NCI-H82 treated with DMSO at 0.1 percent for 48 hours (cell line): ENCODE data around the gene KRT37.
"Not testable (repeated sequence)": the region's sequence is repeated elsewhere in the genome, so short reads cannot be mapped to it uniquely, and the experiment has no call there.

Experiments
- DNase-seq: peaks from one replicate; lab custom pipeline; 2025; ENCODE audit not compliant: unreplicated experiment; lab: John Stamatoyannopoulos, UW

KRT37 gene

DNA sequence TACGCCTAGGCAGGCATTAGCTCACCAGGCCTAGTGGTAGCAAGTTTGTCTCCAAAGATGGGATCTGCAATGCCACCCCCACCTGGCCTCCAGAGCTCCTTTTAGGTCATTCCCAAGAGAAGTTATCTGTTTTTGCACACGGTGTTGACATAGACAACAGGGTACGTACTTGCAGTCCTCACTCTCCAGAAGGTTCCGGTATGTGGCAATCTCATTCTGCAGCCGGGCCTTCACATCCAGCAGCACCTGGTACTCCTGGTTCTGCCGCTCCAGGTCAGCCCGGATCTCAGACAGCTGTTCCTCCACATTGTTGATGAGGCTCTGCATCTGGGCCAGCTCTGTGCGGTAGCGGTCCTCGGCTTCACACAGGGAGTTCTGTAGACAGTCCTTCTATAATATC lies 17.2 kb downstream of the KRT37 start:
- no peak for DNase-seq

DNA sequence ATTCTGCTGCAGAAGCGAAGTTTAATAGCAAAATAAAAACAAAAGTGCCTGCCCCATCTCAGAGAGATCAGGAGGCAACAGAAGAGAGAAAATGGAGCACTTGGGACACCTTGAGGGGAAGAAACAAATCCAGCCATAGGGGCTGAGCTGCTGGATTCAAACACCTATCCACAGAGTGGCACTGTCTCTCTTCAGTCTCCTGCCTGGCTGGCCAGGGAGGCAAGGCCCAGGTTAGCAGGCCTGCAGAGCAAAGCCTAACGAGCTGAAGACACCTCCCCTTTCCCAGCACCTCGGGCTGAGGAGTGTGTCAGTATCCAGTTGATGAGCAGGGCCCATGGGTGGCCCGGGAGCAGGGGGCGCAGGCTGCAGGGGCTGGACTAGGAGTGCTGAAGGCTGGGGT lies 18.2 kb downstream of the KRT37 start:
- no peak for DNase-seq

DNA sequence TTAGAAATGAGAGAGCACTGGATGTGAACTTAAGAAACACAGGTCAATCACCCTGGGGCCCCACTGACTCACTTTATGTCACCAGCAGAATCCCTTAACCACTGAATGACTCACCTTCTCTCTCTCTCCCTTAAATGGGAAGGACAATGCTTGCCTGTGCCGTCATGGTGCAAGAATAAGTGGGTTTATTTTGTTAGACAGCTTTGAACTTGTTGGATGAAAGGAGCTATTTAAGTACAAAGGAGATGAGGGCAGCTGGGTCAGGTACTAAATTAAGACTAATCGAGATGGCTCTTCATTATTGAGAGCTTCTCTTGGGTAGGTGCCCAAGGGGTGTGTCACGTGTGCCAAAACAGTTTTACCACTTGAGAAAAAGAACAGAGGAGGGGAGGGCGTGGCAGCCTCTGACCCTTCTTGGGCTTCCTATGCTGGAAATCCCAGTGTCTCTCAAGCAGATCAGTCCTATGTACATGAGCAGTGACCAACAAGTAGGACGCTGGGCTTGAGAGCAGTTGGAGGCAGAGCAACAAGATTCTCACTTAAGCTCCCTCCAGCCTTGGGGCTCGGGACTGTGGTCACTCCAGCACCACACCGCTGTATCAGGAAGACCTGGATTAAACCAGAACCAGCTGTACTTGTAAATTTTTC lies 20.2 kb downstream of the KRT37 start:
- no peak for DNase-seq

DNA sequence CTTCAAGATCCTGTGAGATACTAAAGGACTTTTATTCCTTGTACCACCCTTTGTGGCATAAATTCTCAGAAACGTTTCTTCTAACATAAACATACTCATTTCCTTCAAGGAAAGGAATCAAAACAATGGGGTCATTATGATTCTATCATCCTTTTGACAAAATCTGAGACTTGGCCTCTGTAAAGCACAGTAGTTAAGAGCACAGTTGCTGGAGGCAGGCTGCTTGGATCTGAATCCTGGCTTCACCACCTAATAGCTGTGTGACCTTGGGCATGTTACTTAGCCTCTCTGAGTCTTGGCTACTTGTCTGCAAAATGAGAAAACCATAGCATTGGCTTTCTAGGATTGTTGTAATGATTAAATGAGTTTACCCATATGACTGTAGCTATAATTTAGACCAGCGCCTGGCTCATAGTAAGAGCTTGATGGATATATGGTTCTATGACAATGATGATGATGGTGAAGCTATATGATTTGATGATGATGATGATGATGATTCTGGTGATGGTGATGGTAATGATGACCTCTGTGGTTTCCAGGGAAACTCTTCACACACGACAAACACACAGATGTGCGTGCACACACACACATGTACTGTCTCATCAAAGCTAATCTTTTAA lies 20.9 kb downstream of the KRT37 start:
- DNase-seq: no peak

DNA sequence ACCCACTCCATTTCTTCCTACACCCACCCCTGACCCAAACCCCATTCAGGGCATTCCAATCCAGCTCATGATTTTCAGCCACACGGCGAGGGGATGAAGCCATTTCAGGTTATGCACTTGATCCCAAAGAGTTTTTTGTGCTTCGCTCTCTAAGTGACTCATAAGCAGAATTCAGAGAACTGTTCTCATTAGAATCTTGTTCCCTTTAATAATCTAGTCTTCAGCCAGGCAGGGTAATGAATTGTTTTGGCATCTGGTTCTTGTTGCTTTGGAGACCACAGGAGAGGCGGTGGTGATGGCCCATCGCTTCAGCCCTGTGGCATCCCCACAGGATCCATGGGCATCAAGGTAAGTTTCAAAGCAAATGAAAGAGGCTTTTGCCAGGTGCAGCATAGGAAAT lies 22.2 kb downstream of the KRT37 start:
- no peak for DNase-seq

DNA sequence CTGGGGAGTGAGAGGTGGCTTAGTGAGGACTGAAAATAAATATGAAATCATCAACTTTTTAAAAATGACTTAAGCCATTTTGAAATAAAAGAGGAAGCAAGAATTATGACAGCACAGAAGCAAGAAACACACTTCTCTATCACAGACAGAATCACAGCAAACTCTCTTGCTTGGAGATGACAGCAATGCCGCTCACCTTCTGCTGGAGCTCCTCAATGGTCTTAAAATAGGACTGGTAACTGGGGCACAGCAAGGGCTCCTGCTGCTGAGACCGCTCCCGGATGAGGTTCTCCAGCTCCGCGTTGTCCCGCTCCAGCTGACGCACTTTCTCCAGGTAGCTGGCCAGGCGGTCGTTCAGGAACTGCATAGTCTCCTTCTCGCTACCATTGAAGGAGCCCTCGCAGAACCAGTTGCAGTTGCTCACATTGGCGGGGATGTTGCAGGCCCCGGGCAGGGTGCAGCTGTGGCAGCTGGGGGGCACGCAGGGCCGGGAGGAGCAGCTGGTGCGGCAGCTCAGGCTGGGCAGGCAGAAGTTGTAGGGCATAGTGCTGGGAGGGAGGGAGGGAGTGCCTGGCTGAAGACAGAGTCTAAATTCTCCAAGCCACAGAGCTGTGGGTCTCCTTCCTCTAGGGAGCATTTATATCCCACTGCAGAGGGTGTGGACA lies 27.3 kb downstream of the KRT37 start, which contains the start of gene KRT31:
Gene KRT31, minus strand, starts transcription at position 613 of the 665 bp plus-strand sequence. Its CDS starts 69 bp downstream, at position 544.
- DNase-seq: no peak

DNA sequence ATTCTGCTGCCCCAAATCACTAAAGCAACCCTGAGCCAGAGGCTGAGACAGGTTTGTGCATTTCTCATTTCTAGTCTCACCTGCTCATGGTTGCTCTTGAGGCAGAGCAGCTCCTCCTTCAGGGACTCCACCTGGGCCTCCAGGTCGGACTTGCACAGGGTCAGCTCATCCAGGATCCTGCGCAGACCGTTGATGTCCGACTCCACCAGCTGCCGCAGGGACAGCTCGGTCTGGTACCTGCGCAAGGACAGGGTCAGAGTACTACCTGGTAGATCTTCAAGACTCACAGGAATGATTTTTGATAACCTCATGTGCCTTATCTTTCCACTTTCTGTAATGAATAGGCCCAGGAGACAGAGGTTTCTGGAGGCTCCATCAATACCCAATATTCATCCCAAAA lies 28.0 kb downstream of the KRT37 start:
- no peak for DNase-seq

DNA sequence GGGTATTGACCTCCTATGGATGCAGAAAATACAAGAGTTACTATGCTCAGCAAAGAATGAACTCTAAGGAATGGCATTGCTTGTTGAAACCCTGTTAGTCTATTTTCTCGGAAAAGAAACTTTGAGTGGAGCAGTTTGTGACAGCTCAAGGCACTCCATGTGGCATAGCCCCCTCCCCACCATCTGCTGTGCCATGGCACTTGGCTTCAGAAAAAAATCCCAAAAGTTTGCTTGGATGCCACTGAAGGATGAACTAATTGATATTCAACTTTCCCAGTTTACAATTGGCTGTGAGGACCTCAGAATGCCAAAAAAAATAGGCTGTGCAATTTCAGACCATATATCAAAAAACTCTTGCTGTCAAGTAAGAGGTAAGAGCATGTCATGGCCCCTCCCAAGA lies 28.8 kb downstream of the KRT37 start:
- DNase-seq: no peak

DNA sequence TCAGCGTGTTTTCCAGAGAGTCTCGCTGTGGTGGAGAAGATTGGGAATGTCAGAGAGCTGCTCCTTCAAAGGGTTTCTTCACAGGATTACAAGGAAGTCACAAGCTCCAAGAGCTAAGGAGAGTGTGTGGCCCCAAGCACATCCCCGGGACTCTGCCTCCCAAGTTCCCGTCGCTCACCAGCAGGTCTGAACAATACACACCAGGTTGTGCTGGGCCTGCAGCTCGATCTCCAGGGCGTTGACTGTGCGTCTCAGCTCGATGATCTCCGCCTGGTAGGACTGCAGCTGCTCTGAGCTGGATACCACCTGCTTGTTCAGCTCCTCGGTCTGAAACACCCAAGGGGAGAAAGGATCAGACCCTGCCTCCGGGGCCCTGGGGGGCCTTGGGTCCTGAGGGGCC lies 29.3 kb downstream of the KRT37 start:
- not testable (repeated sequence) for DNase-seq

DNA sequence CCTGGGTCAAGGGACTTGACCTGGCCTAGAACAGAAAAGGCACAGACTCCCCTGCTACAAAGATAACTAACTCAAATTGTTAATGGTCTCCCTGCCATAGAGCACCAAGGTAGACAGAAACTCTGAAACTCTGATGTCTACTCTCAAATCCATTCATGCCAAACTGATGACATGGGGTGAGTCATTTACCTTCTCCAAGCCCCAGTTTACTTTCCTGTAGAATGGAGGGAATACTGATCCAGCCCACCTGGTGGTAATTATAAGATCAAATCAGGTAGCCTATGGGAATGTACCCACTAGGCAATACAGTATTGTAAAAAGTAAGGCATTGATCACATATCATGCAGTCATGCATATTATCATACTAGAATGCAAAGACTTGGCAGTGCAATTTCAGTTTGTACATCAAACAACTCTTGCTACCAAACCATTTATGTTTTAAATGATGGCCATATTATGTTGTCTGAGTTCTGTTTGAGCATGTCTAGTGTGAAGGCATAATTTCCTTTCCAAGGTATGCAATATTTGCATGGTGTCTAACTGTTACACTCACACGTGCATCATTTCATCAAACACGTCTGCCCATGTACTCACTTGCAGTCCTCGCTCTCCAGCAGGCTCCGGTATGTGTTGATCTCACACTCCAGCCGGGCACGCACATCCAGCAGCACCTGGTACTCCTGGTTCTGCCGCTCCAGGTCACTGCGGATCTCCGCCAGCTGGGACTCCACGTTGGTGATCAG lies 30.0 kb downstream of the KRT37 start:
- DNase-seq: no peak

DNA sequence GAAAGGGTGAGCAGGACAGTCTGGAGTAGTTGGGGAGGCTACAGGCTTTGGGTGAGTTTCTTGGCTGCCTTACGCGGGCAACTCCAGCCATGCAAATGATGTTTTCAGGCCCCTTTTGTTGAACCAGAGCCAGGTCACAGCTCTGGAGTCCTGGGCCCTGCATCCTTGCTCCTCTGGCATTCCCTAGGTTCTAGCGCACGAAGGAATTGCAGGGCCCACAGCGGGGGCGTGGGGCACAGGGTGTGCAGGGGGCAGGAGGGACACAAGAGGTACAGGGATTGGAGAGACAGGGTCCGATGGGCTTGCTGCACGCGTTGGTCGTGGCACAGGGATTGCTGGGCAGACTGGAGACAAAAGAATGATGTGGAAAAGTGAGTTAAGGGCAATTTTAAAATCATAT lies 30.6 kb downstream of the KRT37 start:
- no peak for DNase-seq

DNA sequence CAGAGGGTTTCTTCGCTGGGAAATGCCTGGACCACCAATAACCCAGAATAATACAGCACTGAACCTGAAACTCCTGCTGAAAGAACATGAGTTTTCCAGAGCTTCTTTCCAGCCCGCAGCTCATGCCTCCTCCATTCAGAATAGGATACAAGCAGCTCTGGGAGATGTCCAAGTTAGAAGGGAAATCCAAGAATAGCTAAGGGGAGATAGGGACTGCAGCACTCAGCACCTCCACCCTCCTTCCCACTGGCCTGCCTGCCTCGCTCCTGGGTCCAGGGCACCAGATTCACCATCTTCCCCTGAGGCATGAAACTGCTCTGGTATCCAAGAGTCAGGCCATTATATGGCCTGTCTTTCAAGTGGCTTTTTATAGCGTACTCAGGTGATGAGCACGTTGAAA lies 31.1 kb downstream of the KRT37 start:
- no peak for DNase-seq

DNA sequence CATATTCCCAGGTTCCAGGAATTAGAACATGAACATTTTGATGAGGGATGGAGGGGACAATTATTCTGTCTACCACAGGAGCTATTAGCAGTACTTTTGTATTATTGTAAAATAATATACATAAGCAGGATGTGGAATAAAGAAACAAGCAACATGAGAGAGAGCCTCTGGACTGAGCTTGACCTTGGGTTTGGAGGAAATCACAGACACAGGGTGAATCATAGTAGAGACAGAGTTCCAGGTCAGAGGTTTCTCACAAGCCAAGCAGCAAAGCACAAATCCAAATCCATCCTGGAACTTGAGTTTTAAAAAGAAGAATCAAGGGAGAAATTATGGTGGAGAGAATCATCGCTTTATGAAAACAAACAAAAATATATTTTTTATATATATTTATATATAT lies 32.1 kb downstream of the KRT37 start:
- DNase-seq: no peak

DNA sequence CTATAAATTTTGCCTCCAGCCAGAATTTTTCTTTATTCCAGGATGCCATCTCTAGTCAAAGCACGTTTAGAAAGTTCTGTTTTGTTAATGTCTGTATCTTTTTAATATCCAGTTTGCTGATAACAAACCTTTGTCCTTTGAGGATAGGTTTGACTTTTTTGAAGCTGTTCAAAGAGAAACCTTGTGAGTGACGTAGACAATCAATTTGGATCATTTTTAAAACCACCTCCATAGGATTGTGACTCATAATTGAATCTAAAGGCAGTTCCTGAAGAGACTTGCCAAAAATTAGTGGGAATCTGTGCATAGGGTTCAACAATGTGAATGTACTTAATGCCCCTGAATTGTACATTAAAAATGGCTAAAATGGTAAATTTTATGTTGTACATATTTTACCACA lies 32.9 kb downstream of the KRT37 start:
- no peak for DNase-seq

DNA sequence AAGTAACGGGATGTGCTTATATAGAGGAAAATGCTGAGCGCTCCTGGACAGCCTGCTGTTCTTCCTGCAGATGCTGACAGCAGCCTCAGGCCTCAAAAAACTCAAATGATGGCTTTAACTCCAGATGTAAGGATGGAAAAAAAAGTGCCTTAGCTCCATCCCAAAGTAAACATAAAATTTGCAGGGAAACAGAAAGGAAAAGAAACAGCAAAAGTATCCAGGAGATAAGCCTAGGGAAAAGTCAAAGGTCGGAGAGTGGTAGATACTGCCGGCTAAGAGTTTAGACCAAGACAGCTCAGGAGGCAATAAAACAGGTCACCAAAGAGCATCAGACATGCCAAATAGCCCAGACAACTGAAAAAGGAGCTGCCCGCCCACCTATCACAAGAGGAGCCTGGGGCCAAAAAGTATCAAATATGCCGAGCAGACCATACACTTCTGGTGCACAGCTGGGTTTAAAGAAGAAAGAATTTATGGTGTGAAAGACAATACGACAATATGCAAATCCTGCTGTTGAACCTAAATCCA lies 33.9 kb downstream of the KRT37 start:
- DNase-seq: no peak

DNA sequence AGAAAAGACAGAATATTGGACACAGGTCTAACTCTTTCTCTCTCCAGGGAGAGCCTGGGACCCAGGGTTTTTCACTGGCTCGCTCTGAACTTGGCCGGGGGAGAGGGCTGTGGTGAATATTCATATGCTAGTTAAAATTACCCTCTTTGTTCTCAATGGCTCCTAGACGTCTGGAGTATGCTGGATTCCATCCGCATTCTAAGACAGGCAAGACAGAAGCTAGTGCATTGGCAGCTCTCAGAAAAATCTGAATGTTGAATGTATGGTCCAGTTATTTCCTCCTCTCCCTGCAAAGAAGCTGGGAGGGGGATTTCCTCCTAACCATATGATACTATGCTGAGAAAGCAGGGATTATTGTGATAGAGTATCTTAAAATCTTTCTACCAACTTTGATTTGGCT lies 36.7 kb downstream of the KRT37 start:
- no peak for DNase-seq

DNA sequence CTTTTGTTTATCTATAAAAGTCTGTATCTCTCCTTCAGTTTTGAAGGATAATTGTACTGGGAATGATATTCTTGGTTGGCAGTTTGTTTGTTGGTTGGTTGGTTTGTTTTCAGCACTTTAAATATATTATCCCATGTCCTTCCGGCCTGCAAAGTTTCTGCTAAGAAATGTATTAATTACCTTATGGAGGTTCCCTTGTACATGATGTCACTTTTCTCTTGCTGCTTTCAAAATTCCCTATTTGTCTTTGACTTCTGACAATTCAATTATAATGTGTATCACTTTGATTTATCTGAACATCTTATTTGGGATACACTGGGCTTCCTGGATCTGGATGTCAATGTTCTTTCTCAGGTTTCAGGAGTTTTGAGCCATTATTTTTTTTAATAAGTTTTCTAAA lies 38.2 kb downstream of the KRT37 start:
- no peak for DNase-seq

DNA sequence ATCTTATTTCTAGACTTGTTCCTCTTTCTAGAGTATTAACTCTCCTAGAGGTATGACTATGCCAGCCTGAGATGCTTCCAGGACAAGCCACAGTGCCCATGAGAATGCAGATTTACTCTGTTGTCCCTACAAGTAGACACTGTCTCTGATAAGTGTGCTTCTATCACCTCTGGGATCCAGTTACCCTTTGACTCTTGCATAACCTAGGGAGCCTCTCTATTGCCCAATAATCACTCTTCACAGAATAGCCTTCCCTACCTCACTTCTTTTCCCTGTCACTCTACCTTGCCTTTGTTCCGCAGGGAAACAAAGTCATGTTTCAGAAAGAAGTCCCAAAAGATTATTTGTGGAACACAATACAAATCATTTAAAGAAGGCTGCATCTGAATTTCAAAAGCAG lies 40.7 kb downstream of the KRT37 start:
- no peak for DNase-seq

DNA sequence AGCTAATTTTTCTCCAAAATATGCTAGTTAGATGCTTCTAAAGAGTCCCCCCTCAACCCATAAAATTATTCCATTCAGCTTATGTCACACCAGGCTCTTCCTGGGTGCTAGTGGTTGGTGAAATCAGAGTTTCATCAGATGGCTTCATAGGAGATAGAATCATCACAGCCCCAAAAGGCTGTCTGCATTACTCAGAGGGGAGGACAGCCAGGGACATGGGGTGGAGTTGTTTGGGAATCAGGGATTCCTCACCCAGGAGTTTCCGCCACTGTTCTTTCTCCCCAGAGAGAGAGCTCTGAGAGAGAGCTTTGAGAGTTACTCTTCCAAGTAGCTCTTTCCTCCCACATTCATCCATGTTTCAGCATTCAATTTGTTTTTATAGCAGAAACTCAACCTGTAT lies 42.0 kb downstream of the KRT37 start:
- DNase-seq: no peak

DNA sequence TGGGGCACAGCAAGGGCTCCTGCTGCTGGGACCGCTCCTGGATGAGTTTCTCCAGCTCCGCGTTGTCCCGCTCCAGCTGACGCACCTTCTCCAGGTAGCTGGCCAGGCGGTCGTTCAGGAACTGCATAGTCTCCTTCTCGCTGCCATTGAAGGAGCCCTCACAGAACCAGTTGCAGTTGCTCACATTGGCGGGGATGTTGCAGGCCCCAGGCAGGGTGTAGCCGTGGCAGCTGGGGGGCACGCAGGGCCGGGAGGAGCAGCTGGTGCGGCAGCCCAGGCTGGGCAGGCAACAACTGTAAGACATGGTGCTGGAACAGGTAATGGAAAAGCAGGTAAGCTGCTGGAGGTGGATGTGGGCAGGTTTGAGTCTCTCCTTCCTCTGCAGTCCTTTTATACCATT lies 42.4 kb downstream of the KRT37 start, which contains the start of gene KRT34:
Gene KRT34, minus strand, starts transcription at position 364 of the 400 bp plus-strand sequence. Its CDS starts 60 bp downstream, at position 304.
- not testable (repeated sequence) for DNase-seq

DNA sequence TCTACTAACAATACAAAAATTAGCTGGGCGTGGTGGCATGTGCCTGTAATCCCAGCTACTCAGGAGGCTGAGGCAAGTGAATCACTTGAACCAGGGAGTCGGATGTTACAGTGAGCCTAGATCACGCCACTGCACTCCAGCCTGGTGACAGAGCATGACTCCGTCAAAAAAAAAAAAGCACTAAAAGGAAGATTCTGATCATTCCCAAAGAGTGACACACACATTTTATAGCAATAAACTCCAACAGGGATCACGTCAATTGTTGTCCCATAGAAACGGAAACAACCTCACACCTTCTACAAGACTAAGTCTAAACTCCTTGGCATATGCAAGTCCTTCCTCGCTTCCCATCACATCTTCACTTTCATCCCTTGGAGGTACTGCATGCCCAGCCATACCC lies 44.3 kb downstream of the KRT37 start:
- DNase-seq: not testable (repeated sequence)
